ENCODE results near the gene C18orf32. TPM values are rescaled to one million over a fixed set of nuclear protein-coding genes. Genes with fewer than 3 reads are reported as not detected.

C18orf32 gene
- polyA plus RNA-seq, result 232 and 305 TPM in 2 replicates

DNA sequence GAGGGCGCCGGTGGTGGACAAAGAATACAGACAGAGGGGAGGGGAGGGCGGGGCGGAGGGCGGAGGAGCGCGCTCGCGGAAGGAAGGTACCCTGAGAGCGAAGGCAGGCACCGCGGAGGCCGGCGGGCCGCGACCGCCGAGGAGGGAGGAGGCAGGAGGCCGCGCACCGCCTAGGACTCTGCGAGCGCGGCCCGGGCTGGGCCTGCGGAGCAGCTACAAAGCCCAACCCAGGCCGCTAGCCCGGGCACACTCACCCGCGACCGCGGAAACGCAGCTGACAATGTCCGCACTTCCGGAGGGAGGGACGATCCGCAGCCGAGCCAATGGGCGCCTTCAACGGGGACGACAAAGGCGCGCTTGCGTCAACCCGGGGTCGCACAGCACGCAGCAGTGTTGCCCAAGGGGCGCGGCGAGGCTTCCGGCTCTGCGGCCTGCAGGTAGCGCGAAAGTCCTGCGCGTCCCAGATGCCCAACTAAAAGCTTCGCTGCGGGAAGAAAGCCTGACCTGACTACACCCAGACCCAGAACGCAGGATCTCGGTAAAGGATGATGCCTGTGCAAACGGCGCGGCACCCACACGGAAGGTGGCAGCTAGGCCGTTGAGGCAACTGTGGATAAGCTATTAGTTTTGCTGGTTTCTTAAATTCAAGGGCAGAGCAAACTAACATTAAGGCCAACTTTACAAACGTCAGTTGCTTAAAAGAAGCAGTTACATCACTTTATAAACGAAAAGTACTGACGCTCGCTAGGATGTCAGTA is at the start of gene C18orf32:
TSS of gene C18orf32 (minus strand) at position 282 of the 758 bp plus-strand sequence. CDS start 3,486 bp downstream, outside the sequence.

DNA sequence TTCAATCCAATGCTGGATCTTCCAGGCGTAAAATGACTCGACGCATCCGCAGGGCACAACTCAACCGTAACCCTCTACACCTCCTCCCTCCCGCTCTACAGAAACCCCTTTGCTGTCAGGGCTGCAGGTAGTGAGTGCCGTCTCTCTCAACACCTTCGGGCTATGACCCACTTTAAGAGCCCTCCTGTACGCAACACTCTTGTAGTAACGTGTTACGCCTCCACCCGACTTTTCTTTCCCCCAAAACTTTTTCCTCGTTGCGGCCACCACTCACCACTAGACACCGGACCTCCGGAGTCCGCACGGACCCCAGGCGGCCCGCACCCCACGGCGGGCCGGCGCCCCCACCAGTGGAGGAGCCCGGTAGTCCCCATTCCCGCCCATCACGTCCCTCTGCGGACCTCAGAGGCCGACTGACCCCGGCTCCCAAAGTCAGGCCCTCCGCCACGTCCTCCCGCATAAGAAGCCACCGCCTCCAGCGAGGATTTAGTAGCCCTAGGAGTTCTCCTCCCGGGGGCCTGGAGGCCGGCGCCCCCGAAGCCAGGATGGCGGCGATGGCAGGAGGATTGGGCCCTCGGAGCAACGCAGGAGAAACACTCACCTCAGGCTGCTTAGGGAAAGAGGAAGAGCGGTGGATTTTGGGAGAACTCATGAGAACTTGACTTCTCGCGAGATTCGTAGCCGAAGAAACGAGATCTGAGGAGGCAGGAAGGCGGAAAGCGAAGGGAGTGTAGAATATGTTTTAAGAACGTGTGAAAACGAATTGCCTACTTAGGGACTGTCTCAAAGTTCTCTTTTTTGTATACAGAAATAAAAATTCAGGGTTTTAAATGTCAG is 5.0 kb upstream of the C18orf32 start, which contains the start of gene RPL17:
TSS of gene RPL17 (minus strand) at position 609 of the 837 bp plus-strand sequence.

Other genes starting within 250 kb of the C18orf32 start
- 63.2 and 100 TPM in 2 replicates for gene DYM, start 26.6 kb downstream of the C18orf32 start, polyA plus RNA-seq
- 394 and 478 TPM in 2 replicates for gene RPL17, start 5.2 kb upstream of the C18orf32 start, polyA plus RNA-seq
- gene LIPG, start 74.8 kb upstream of the C18orf32 start, polyA plus RNA-seq, result not detected in 2 replicates

All from Purkinje cell (primary cell).